SK-N-SH (cell line): ENCODE data around the gene GLA. TPM values are rescaled to one million over a fixed set of nuclear protein-coding genes. Genes with fewer than 3 reads are reported as not detected.

Experiments
- CTCF ChIA-PET: fragments of 300-600, 350-600 bp; formaldehyde crosslinking; extraction: SDS; loops from one replicate; lab custom pipeline; 2021; lab: Yijun Ruan, JAX
- POLR2A ChIA-PET: fragments of 350-600 bp; sonication (Branson Sonifier 250); formaldehyde crosslinking; extraction: SDS; loops from one replicate; lab custom pipeline; 2020; ENCODE audit warnings: antibody characterized with exemption, inconsistent platforms; lab: Yijun Ruan, JAX
- DNase-seq: peaks from one replicate; pipeline ENCODE4 v3.0.0; 2012
- H2AFZ ChIP-seq: fragments of 200-600 bp; sonication (generic); 2 replicates; pipeline ENCODE4 v1.8.1; 2016; ENCODE audit warnings: antibody characterized with exemption, mild to moderate bottlenecking, low read depth
- H3F3A ChIP-seq: fragments of 200-600 bp; sonication (generic); replicated peaks from 2 replicates; pipeline ENCODE3; 2016; ENCODE audit warnings: antibody characterized with exemption, mild to moderate bottlenecking; ENCODE audit not compliant: insufficient read depth
- H3K27ac ChIP-seq, 2 experiments: fragments of 200-500 bp in 1 of 2; fragments of 200-600 bp in 1 of 2; sonication (Bioruptor generic) in 1 of 2; sonication (generic), shearing (Covaris generic) in 1 of 2; 2 replicates each; pipeline versions ENCODE4 v1.5.1 to v1.6.1; 2014 to 2016; ENCODE audit warnings: low read depth in 2 of 2, inconsistent platforms in 1 of 2, low read length in 1 of 2, mild to moderate bottlenecking in 1 of 2, mixed read lengths in 1 of 2
- H3K27me3 ChIP-seq: fragments of 200-600 bp; sonication (generic), shearing (Covaris generic); 2 replicates; pipeline ENCODE4 v1.6.1; 2016; ENCODE audit warnings: mixed run types; ENCODE audit not compliant: insufficient read depth
- H3K36me3 ChIP-seq, 2 experiments: fragments of 200-500 bp in 1 of 2; fragments of 200-600 bp in 1 of 2; sonication (Bioruptor generic) in 1 of 2; sonication (generic) in 1 of 2; replicated peaks in 1 of 2; 2 replicates each; pipeline versions ENCODE3 to v1.5.1; 2014 to 2016; ENCODE audit warnings: low read length in 1 of 2, mild to moderate bottlenecking in 1 of 2; ENCODE audit not compliant: insufficient read depth in 2 of 2, control insufficient read depth in 1 of 2
- H3K4me1 ChIP-seq, 2 experiments: fragments of 200-500 bp in 1 of 2; fragments of 200-600 bp in 1 of 2; sonication (Bioruptor generic) in 1 of 2; sonication (generic), shearing (Covaris generic) in 1 of 2; 2 replicates each; pipeline versions ENCODE4 v1.5.1 to v1.6.1; 2014 to 2016; ENCODE audit warnings: low read depth in 1 of 2, low read length in 1 of 2, mixed run types in 1 of 2; ENCODE audit not compliant: insufficient read depth in 2 of 2, control insufficient read depth in 1 of 2
- H3K4me2 ChIP-seq: fragments of 200-600 bp; sonication (generic), shearing (Covaris generic); 2 replicates; pipeline ENCODE4 v1.6.1; 2017; ENCODE audit warnings: mixed run types
- H3K4me3 ChIP-seq, 2 experiments: fragments of 200-500 bp in 1 of 2; fragments of 200-600 bp in 1 of 2; sonication (Bioruptor generic) in 1 of 2; sonication (generic), shearing (Covaris generic) in 1 of 2; 2 replicates each; pipeline versions ENCODE4 v1.5.1 to v1.8.1; 2014 to 2016; ENCODE audit warnings: low read depth in 2 of 2, inconsistent platforms in 1 of 2, low read length in 1 of 2, mild to moderate bottlenecking in 1 of 2, mixed read lengths in 1 of 2, moderate library complexity in 1 of 2
- H3K79me2 ChIP-seq: fragments of 200-600 bp; sonication (generic); 2 replicates; pipeline ENCODE4 v1.8.1; 2017; ENCODE audit warnings: mild to moderate bottlenecking; ENCODE audit not compliant: insufficient read depth
- H3K9ac ChIP-seq: fragments of 200-600 bp; sonication (generic); 2 replicates; pipeline ENCODE4 v1.6.1; 2017; ENCODE audit warnings: mixed run types
- H3K9me2 ChIP-seq: fragments of 200-600 bp; sonication (generic); 2 replicates; pipeline ENCODE4 v1.6.1; 2017; ENCODE audit warnings: mixed run types
- H3K9me3 ChIP-seq: fragments of 200-600 bp; sonication (generic); 2 replicates; pipeline ENCODE4 v1.6.1; 2017; ENCODE audit warnings: mixed run types, mild to moderate bottlenecking, moderate library complexity
- H4K20me1 ChIP-seq: fragments of 200-600 bp; sonication (generic); 2 replicates; pipeline ENCODE4 v1.6.1; 2017; ENCODE audit warnings: mild to moderate bottlenecking, mixed run types; ENCODE audit not compliant: insufficient read depth
- CHD2 ChIP-seq: fragments of 150-350 bp; IDR thresholded peaks from 2 replicates; pipeline ENCODE4 v1.6.1; 2018; ENCODE audit warnings: low read length; ENCODE audit not compliant: partially characterized antibody
- ELF1 ChIP-seq: IDR thresholded peaks from 2 replicates; pipeline ENCODE4 v1.4.0; 2012
- EP300 ChIP-seq, 2 experiments: IDR thresholded peaks; 2 replicates each; pipeline versions ENCODE4 v1.4.0 to v1.6.1; 2012; ENCODE audit warnings: borderline replicate concordance in 1 of 2, low read depth in 1 of 2, low read length in 1 of 2
- FOXJ3 ChIP-seq: sonication (generic); formaldehyde crosslinking; IDR thresholded peaks from 2 replicates; pipeline ENCODE4 v1.5.1; 2020; ENCODE audit warnings: mild to moderate bottlenecking, missing genetic modification reagents
- JUND ChIP-seq: IDR thresholded peaks from 2 replicates; pipeline ENCODE4 v1.4.0; 2012
- NFIC ChIP-seq: IDR thresholded peaks from 2 replicates; pipeline ENCODE4 v1.4.0; 2012; ENCODE audit warnings: borderline replicate concordance
- NRF1 ChIP-seq: IDR thresholded peaks from 2 replicates; pipeline ENCODE4 v1.6.1; 2012; ENCODE audit warnings: low read depth, mild to moderate bottlenecking, low read length
- RFX5 ChIP-seq: IDR thresholded peaks from 2 replicates; pipeline ENCODE4 v1.6.1; 2012; ENCODE audit warnings: mild to moderate bottlenecking, improper control_type of control experiment, low read length
- RXRA ChIP-seq: IDR thresholded peaks from 2 replicates; pipeline ENCODE4 v1.4.0; 2012; ENCODE audit warnings: low read depth, mild to moderate bottlenecking, borderline replicate concordance
- SIN3A ChIP-seq: IDR thresholded peaks from 2 replicates; pipeline ENCODE4 v1.6.1; 2012; ENCODE audit warnings: low read depth, mild to moderate bottlenecking, low read length, moderate library complexity, borderline replicate concordance
- WGBS: methylation state at CpG from one replicate; pipeline ENCODE4 v1.1.6; 2017; ENCODE audit warnings: low lambda C conversion rate; 5-methylcytosine and 5-hydroxymethylcytosine counted together
- polyA plus RNA-seq, 3 experiments: library from polyadenylated mRNA; depleted of rRNA; stranded (reverse); fragments of >200 nt; gene quantifications; 2 replicates each; pipeline ENCODE4 v1.2.3, GENCODE V29; 2012
- TF ChIP-seq, protein P1 (sequence below): fragments of 150-350 bp; IDR thresholded peaks from 2 replicates; pipeline ENCODE4 v1.6.1; 2016; ENCODE audit warnings: mild to moderate bottlenecking, low read depth, low read length
- TF ChIP-seq, protein P2 (sequence below): IDR thresholded peaks from 2 replicates; pipeline ENCODE4 v1.4.0; 2012; ENCODE audit warnings: low read depth
- TF ChIP-seq, protein P3 (sequence below): IDR thresholded peaks from 2 replicates; pipeline ENCODE4 v1.4.0; 2012; ENCODE audit warnings: low read depth, borderline replicate concordance
- TF ChIP-seq, protein P4 (sequence below): fragments of 200-600 bp; sonication (generic); IDR thresholded peaks from 2 replicates; pipeline ENCODE4 v1.6.1; 2017; ENCODE audit warnings: antibody characterized with exemption, mild to moderate bottlenecking, moderate library complexity
- TF ChIP-seq, protein P5 (sequence below): IDR thresholded peaks from 2 replicates; pipeline ENCODE4 v1.6.1; 2012; ENCODE audit warnings: mild to moderate bottlenecking, low read depth, low read length, moderate library complexity
- TF ChIP-seq, protein P6 (sequence below): IDR thresholded peaks from 2 replicates; pipeline ENCODE4; 2012
- TF ChIP-seq, protein P7 (sequence below): IDR thresholded peaks from 2 replicates; pipeline ENCODE4 v1.4.0; 2012; ENCODE audit warnings: low read depth, borderline replicate concordance

Gene GLA
- polyA plus RNA-seq (2012; rRNA removed), result 20.4 and 29.5 TPM in 2 replicates
- polyA plus RNA-seq (2012; cell fraction: cytosol; rRNA removed), result 20.5 and 21.6 TPM in 2 replicates
- 25.4 and 52.5 TPM in 2 replicates for polyA plus RNA-seq (2012; cell fraction: nucleus; rRNA removed)

DNA sequence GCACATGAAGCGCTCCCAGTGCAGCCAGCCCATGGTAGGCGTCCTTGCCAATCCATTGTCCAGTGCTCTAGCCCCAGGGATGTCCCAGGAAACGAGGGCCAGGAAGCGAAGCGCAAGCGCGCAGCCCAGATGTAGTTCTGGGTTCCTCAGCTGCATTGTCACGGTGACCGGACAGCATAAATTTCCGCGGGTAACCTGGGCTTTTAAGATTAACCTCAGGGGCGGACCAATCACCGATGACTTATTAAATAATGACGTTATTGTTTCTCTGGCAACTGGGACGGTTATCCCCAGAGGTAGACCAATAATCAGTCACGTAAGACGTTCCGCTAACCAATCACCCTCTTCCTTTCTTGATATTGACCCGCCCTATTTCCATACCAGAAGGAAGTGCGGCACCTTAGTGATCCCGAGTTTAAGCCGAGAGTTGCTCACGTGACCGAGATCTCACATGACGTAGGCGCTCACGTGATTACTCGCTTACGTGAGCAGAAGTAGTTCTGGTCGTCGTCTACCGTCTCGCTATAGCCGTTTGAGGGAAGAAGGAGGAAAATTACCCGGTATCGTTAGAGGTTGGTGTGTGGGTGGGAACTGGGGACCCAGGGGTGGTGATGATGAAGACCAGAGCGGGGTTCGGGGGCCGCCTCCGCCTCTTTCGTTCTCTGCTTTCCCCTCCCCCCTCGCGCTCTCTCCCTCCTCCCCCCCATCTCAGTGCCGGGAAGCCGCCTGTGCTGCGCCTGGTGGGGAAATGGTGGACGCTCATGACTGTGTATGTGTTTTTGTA is at the start of gene GLA, which contains the start of gene HNRNPH2:
Gene GLA (minus strand): TSS at position 178 of the 784 bp plus-strand sequence. CDS start 22 bp downstream, at position 156.
Gene HNRNPH2 (plus strand): TSS at position 475 of the 784 bp plus-strand sequence. CDS start 3,767 bp downstream, outside the sequence.
- peak within 1 kb of the TSS; percentile 91 for H3K9ac ChIP-seq
- H3K4me1 ChIP-seq, result peaks cover 0 to 12% of the 10 kb centered on the region in 2 experiments; a peak in 2 of 4 replicates
- H3K79me2 ChIP-seq, result peaks cover 69% of the 10 kb centered on the region
- H3F3A ChIP-seq, result no peaks in the 10 kb centered on the region
- peak within 1 kb of the TSS; percentile 91 for H2AFZ ChIP-seq
- no peaks in the 10 kb centered on the region for H3K9me3 ChIP-seq
- DNase-seq, result peak; percentile 86
- CTCF ChIA-PET, result interaction anchor here (1.3 kb wide), 1 partner anchor 9 kb away, joined by 6 read pairs; no protein-coding TSS in a partner anchor
- H4K20me1 ChIP-seq, result peaks cover 20% of the 10 kb centered on the region; the same call in 1 of the 2 replicates
- H3K27ac ChIP-seq, result peak within 1 kb of the TSS; percentile 86 to 90
- peak within 1 kb of the TSS; percentile 88 for H3K4me2 ChIP-seq
- peak within 1 kb of the TSS; percentile 83 to 88 for H3K4me3 ChIP-seq
- H3K9me2 ChIP-seq, result no peaks in the 10 kb centered on the region
- POLR2A ChIA-PET, result interaction anchor here (1.0 to 1.3 kb wide), 2 partner anchors 10 to 17 kb away, joined by 4 to 10 read pairs; partner anchors contain the start of gene RPL36A
- WGBS, result 1% methylated on average over 35 of the region's 47 CpGs
- H3K27me3 ChIP-seq, result no peaks in the 10 kb centered on the region
- peaks cover 13 to 16% of the 10 kb centered on the region in 2 experiments for H3K36me3 ChIP-seq
- TF ChIP-seq ELF1 (peak; percentile 69), CHD2 (peak; percentile 91), EP300 (IDR thresholded peaks at IDR 0.05; ENCODE audit: borderline replicate concordance in 1 of 2, low read depth in 1 of 2, low read length in 1 of 2) (peak in 1 of 2 experiments; percentile 1; a peak in 1 of 4 replicates), FOXJ3 (CRISPR knock-in tag) (no peak), SIN3A (0 out of 2 replicates have a peak, but pooled peaks have one; percentile 25), JUND (no peak), NRF1 (no peak), RFX5 (peak; percentile 100), RXRA (no peak), NFIC (no peak)
- TF ChIP-seq, protein P1, sequence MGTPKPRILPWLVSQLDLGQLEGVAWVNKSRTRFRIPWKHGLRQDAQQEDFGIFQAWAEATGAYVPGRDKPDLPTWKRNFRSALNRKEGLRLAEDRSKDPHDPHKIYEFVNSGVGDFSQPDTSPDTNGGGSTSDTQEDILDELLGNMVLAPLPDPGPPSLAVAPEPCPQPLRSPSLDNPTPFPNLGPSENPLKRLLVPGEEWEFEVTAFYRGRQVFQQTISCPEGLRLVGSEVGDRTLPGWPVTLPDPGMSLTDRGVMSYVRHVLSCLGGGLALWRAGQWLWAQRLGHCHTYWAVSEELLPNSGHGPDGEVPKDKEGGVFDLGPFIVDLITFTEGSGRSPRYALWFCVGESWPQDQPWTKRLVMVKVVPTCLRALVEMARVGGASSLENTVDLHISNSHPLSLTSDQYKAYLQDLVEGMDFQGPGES, result peak; percentile 53
- TF ChIP-seq, protein P2, sequence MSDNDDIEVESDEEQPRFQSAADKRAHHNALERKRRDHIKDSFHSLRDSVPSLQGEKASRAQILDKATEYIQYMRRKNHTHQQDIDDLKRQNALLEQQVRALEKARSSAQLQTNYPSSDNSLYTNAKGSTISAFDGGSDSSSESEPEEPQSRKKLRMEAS, result peak; percentile 69; the same call in 1 of the 2 replicates
- TF ChIP-seq, protein P3, sequence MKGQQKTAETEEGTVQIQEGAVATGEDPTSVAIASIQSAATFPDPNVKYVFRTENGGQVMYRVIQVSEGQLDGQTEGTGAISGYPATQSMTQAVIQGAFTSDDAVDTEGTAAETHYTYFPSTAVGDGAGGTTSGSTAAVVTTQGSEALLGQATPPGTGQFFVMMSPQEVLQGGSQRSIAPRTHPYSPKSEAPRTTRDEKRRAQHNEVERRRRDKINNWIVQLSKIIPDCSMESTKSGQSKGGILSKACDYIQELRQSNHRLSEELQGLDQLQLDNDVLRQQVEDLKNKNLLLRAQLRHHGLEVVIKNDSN, result peak; percentile 99
- TF ChIP-seq, protein P4, sequence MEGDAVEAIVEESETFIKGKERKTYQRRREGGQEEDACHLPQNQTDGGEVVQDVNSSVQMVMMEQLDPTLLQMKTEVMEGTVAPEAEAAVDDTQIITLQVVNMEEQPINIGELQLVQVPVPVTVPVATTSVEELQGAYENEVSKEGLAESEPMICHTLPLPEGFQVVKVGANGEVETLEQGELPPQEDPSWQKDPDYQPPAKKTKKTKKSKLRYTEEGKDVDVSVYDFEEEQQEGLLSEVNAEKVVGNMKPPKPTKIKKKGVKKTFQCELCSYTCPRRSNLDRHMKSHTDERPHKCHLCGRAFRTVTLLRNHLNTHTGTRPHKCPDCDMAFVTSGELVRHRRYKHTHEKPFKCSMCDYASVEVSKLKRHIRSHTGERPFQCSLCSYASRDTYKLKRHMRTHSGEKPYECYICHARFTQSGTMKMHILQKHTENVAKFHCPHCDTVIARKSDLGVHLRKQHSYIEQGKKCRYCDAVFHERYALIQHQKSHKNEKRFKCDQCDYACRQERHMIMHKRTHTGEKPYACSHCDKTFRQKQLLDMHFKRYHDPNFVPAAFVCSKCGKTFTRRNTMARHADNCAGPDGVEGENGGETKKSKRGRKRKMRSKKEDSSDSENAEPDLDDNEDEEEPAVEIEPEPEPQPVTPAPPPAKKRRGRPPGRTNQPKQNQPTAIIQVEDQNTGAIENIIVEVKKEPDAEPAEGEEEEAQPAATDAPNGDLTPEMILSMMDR, result 0 out of 2 replicates have a peak, but pooled peaks have one; percentile 30
- TF ChIP-seq, protein P5, sequence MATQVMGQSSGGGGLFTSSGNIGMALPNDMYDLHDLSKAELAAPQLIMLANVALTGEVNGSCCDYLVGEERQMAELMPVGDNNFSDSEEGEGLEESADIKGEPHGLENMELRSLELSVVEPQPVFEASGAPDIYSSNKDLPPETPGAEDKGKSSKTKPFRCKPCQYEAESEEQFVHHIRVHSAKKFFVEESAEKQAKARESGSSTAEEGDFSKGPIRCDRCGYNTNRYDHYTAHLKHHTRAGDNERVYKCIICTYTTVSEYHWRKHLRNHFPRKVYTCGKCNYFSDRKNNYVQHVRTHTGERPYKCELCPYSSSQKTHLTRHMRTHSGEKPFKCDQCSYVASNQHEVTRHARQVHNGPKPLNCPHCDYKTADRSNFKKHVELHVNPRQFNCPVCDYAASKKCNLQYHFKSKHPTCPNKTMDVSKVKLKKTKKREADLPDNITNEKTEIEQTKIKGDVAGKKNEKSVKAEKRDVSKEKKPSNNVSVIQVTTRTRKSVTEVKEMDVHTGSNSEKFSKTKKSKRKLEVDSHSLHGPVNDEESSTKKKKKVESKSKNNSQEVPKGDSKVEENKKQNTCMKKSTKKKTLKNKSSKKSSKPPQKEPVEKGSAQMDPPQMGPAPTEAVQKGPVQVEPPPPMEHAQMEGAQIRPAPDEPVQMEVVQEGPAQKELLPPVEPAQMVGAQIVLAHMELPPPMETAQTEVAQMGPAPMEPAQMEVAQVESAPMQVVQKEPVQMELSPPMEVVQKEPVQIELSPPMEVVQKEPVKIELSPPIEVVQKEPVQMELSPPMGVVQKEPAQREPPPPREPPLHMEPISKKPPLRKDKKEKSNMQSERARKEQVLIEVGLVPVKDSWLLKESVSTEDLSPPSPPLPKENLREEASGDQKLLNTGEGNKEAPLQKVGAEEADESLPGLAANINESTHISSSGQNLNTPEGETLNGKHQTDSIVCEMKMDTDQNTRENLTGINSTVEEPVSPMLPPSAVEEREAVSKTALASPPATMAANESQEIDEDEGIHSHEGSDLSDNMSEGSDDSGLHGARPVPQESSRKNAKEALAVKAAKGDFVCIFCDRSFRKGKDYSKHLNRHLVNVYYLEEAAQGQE, result 0 out of 2 replicates have a peak, but pooled peaks have one; percentile 36
- TF ChIP-seq, protein P6, sequence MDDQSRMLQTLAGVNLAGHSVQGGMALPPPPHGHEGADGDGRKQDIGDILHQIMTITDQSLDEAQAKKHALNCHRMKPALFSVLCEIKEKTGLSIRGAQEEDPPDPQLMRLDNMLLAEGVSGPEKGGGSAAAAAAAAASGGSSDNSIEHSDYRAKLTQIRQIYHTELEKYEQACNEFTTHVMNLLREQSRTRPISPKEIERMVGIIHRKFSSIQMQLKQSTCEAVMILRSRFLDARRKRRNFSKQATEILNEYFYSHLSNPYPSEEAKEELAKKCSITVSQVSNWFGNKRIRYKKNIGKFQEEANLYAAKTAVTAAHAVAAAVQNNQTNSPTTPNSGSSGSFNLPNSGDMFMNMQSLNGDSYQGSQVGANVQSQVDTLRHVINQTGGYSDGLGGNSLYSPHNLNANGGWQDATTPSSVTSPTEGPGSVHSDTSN, result peak; percentile 32; the same call in 1 of the 2 replicates
- TF ChIP-seq, protein P7, sequence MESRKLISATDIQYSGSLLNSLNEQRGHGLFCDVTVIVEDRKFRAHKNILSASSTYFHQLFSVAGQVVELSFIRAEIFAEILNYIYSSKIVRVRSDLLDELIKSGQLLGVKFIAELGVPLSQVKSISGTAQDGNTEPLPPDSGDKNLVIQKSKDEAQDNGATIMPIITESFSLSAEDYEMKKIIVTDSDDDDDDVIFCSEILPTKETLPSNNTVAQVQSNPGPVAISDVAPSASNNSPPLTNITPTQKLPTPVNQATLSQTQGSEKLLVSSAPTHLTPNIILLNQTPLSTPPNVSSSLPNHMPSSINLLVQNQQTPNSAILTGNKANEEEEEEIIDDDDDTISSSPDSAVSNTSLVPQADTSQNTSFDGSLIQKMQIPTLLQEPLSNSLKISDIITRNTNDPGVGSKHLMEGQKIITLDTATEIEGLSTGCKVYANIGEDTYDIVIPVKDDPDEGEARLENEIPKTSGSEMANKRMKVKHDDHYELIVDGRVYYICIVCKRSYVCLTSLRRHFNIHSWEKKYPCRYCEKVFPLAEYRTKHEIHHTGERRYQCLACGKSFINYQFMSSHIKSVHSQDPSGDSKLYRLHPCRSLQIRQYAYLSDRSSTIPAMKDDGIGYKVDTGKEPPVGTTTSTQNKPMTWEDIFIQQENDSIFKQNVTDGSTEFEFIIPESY, result peak; percentile 91
